HCT116 (cell line): ENCODE data around the gene DCN. TPM values are rescaled to one million over a fixed set of nuclear protein-coding genes. Genes with fewer than 3 reads are reported as not detected.

Source experiments
- ATAC-seq: fragments of 200-7000 bp; cut with Tn5 transposase; 2 replicates; pipeline ENCODE4 v1.9.1; 2020; ENCODE audit warnings: mild to moderate bottlenecking, moderate library complexity
- BruUV-seq: library from RNA; stranded (reverse); fragments of 400-500 nt; replicated peaks from 2 replicates; lab custom pipeline; 2021; lab: Mats Ljungman, UMichigan
- CTCF ChIA-PET: fragments of 300-600 bp; sonication (Branson Sonifier 250); formaldehyde crosslinking; loops from one replicate; lab custom pipeline; 2021; ENCODE audit warnings: antibody characterized with exemption; lab: Charles Lee
- POLR2A ChIA-PET: fragments of 300-600, 350-600 bp; sonication (Branson Sonifier 250); formaldehyde crosslinking; loops from one replicate; lab custom pipeline; 2021; ENCODE audit warnings: antibody characterized with exemption; lab: Charles Lee
- RAD21 ChIA-PET, 2 experiments: fragments of 300-600 bp; sonication (Branson Sonifier 250); formaldehyde crosslinking; loops; one replicate each; lab custom pipeline; 2023; ENCODE audit warnings: low total read pairs in 2 of 2; ENCODE audit not compliant: uncharacterized antibody in 2 of 2, unreplicated experiment in 2 of 2, low non-redundant PET in 1 of 2; lab: Charles Lee
- DNase-seq: peaks from one replicate; pipeline ENCODE4 v3.0.0-alpha.2; 2010; ENCODE audit warnings: low read depth, low spot score
- H2AFZ ChIP-seq: fragments of 200-600 bp; shearing (Covaris generic), sonication (generic); 2 replicates; pipeline ENCODE4 v1.6.1; 2017; ENCODE audit warnings: low read depth, mixed run types, mixed read lengths, antibody characterized with exemption, low read length; ENCODE audit not compliant: poor library complexity, severe bottlenecking
- H3K27ac ChIP-seq: 2 replicates; pipeline ENCODE4 v1.5.1; 2012; ENCODE audit warnings: low read depth, low read length
- H3K27me3 ChIP-seq: fragments of 200-600 bp; sonication (generic); 2 replicates; pipeline ENCODE4 v1.6.1; 2016; ENCODE audit warnings: mixed run types, low read length, mixed read lengths; ENCODE audit not compliant: insufficient read depth
- H3K36me3 ChIP-seq, 2 experiments: fragments of 200-500 bp in 1 of 2; fragments of 200-600 bp in 1 of 2; sonication (Bioruptor generic) in 1 of 2; sonication (generic) in 1 of 2; 2 replicates each; pipeline versions ENCODE4 v1.5.1 to v1.6.1; 2014 to 2016; ENCODE audit warnings: low read length in 2 of 2, inconsistent platforms in 1 of 2, mixed read lengths in 1 of 2, mixed run types in 1 of 2; ENCODE audit not compliant: insufficient read depth in 2 of 2, control insufficient read depth in 1 of 2
- H3K4me1 ChIP-seq, 2 experiments: fragments of 200-600 bp in 1 of 2; sonication (generic) in 1 of 2; 2 replicates each; pipeline versions ENCODE4 v1.5.1 to v1.6.1; 2012 to 2017; ENCODE audit warnings: low read length in 2 of 2, inconsistent platforms in 1 of 2, mild to moderate bottlenecking in 1 of 2, mixed read lengths in 1 of 2, mixed run types in 1 of 2, moderate library complexity in 1 of 2; ENCODE audit not compliant: insufficient read depth in 2 of 2, control insufficient read depth in 1 of 2
- H3K4me2 ChIP-seq: fragments of 200-600 bp; sonication (generic); 2 replicates; pipeline ENCODE4 v1.6.1; 2017; ENCODE audit warnings: mixed run types, low read length, mixed read lengths
- H3K4me3 ChIP-seq, 2 experiments: fragments of 200-600 bp in 1 of 2; sonication (generic) in 1 of 2; replicated peaks in 1 of 2; 2 replicates each; pipeline ENCODE4 v1.5.1; 2011 to 2016; ENCODE audit warnings: low read length in 2 of 2, control low read depth in 1 of 2, low read depth in 1 of 2, mild to moderate bottlenecking in 1 of 2, mixed read lengths in 1 of 2, mixed run types in 1 of 2
- H3K79me2 ChIP-seq: fragments of 200-600 bp; sonication (generic); 2 replicates; pipeline ENCODE4 v1.6.1; 2017; ENCODE audit warnings: mild to moderate bottlenecking, mixed run types, low read length, moderate library complexity, mixed read lengths; ENCODE audit not compliant: insufficient read depth
- H3K9ac ChIP-seq: fragments of 200-600 bp; sonication (generic); 2 replicates; pipeline ENCODE4 v1.6.1; 2016; ENCODE audit warnings: low read length, mixed read lengths
- H3K9me2 ChIP-seq: fragments of 200-600 bp; sonication (generic), shearing (Covaris generic); 2 replicates; pipeline ENCODE4 v1.6.1; 2017; ENCODE audit warnings: mixed run types, mild to moderate bottlenecking, moderate library complexity; ENCODE audit not compliant: insufficient read depth
- H3K9me3 ChIP-seq, 2 experiments: fragments of 200-500 bp in 1 of 2; fragments of 200-600 bp in 1 of 2; sonication (Bioruptor generic) in 1 of 2; sonication (generic) in 1 of 2; 2 replicates each; pipeline ENCODE4 v1.6.1; 2014 to 2017; ENCODE audit warnings: low read length in 2 of 2, mixed read lengths in 2 of 2, inconsistent platforms in 1 of 2, low read depth in 1 of 2, mild to moderate bottlenecking in 1 of 2, mixed run types in 1 of 2, moderate library complexity in 1 of 2; ENCODE audit not compliant: control insufficient read depth in 1 of 2, insufficient read depth in 1 of 2
- H4K20me1 ChIP-seq: fragments of 200-600 bp; sonication (generic), shearing (Covaris generic); 2 replicates; pipeline ENCODE4 v1.6.1; 2017; ENCODE audit warnings: mixed run types, mild to moderate bottlenecking, moderate library complexity; ENCODE audit not compliant: insufficient read depth
- ATF3 ChIP-seq: IDR thresholded peaks from 2 replicates; pipeline ENCODE4 v1.6.1; 2012
- CBX3 ChIP-seq: IDR thresholded peaks from 2 replicates; pipeline ENCODE4 v1.6.1; 2012; ENCODE audit warnings: low read depth
- CEBPB ChIP-seq: IDR thresholded peaks from 2 replicates; pipeline ENCODE4 v1.6.1; 2012; ENCODE audit warnings: low read depth
- EZH2 ChIP-seq: fragments of 200-600 bp; sonication (generic); IDR thresholded peaks from 2 replicates; pipeline ENCODE4 v1.6.1; 2017; ENCODE audit warnings: antibody characterized with exemption, mixed run types
- EZH2phosphoT487 ChIP-seq: fragments of 200-600 bp; IDR thresholded peaks from 2 replicates; pipeline ENCODE4 v1.6.1; 2018; ENCODE audit warnings: antibody characterized with exemption, borderline replicate concordance
- FOSL1 ChIP-seq: IDR thresholded peaks from 2 replicates; pipeline ENCODE4 v1.6.1; 2012; ENCODE audit warnings: low read depth
- JUND ChIP-seq: IDR thresholded peaks from 2 replicates; pipeline ENCODE4 v1.6.1; 2012
- MAX ChIP-seq: IDR thresholded peaks from 2 replicates; pipeline ENCODE4 v1.6.1; 2012
- POLR2A ChIP-seq: IDR thresholded peaks from 2 replicates; pipeline ENCODE4 v1.7.0; 2011; ENCODE audit warnings: borderline replicate concordance; ENCODE audit not compliant: insufficient read depth, insufficient read length; ENCODE audit errors: extremely low read depth
- POLR2AphosphoS5 ChIP-seq: IDR thresholded peaks from 2 replicates; pipeline ENCODE4 v1.6.1; 2011; ENCODE audit warnings: mild to moderate bottlenecking, low read depth, low read length, moderate library complexity
- RAD21 ChIP-seq: IDR thresholded peaks from 2 replicates; pipeline ENCODE4 v1.6.1; 2012; ENCODE audit warnings: low read depth, mild to moderate bottlenecking
- REST ChIP-seq: IDR thresholded peaks from 2 replicates; pipeline ENCODE4 v1.6.1; 2012; ENCODE audit warnings: low read depth
- SIN3A ChIP-seq: IDR thresholded peaks from 2 replicates; pipeline ENCODE4 v1.6.1; 2012; ENCODE audit warnings: low read depth
- YY1 ChIP-seq: IDR thresholded peaks from 2 replicates; pipeline ENCODE4 v1.6.1; 2011; ENCODE audit warnings: low read length, low read depth, moderate library complexity, mild to moderate bottlenecking; ENCODE audit not compliant: insufficient replicate concordance; ENCODE audit errors: extremely low read depth
- ZNF274 ChIP-seq: fragments of 200-500 bp; sonication (Bioruptor generic); IDR thresholded peaks from 2 replicates; pipeline ENCODE4 v1.6.1; 2014; ENCODE audit warnings: mild to moderate bottlenecking, low read depth, low read length, inconsistent platforms
- intact Hi-C: fragments of 100-400 bp; cut with micrococcal nuclease; formaldehyde crosslinking; loops from 2 replicates; pipeline ENCODE4 v1.10.0; 2022
- total RNA-seq: library from RNA; stranded (reverse); gene quantifications from one replicate; pipeline ENCODE4 v1.2.1, GENCODE V29; 2021; ENCODE audit not compliant: unreplicated experiment

The DCN gene
- total RNA-seq, 1 experiment from 2014 or later, result 3.6 TPM

- Histone ChIP-seq H3K27me3 (no peaks in the 10 kb centered on the region), H3K4me1 (no peaks in the 10 kb centered on the region), H3K79me2 (no peaks in the 10 kb centered on the region), H3K27ac (no peak overlapping the region), H3K9me2 (no peaks in the 10 kb centered on the region), H3K36me3 (no peaks in the 10 kb centered on the region), H3K4me3 (no peak overlapping the region)
- RAD21 ChIA-PET, result no interaction called here
- BruUV-seq, result no TSS peak
- DNase-seq, result no peak
- POLR2A ChIA-PET, result no interaction called here
- TF ChIP-seq SIN3A (no peak), JUND (no peak), ATF3 (no peak), EZH2 (no peak), POLR2A (no peak), CEBPB (no peak), EZH2phosphoT487 (no peak), FOSL1 (no peak), MAX (no peak), REST (no peak), ZNF274 (no peak), RAD21 (no peak), CBX3 (no peak), POLR2AphosphoS5 (no peak), YY1 (no peak)
- TF ChIP-seq, all 23 proteins: peak for 0
- intact Hi-C loops, result no loop called here
- H3K9me3 ChIP-seq, result no peaks in the 10 kb centered on the region
- no peak overlapping the region for H2AFZ ChIP-seq
- no peak for ATAC-seq
- no peaks in the 10 kb centered on the region for H4K20me1 ChIP-seq
- H3K9ac ChIP-seq, result no peak overlapping the region
- H3K4me2 ChIP-seq, result no peak overlapping the region
- CTCF ChIA-PET, result interaction anchor here (1.2 kb wide), 1 partner anchor 216 kb away, joined by 3 read pairs; no protein-coding TSS in a partner anchor
These were observed 72.2 kb downstream of the DCN start for GRCh38 chr12:91110311-91110924.
